Stomach (tissue), 4 donors: Measurements from ENCODE around the gene RABGEF1.

Source experiments
- CTCF ChIP-seq, 7 experiments: fragments of 450-650 bp in 4 of 7; fragments of 200-600 bp in 3 of 7; sonication (generic) in 3 of 7; IDR thresholded peaks; one replicate each; pipeline ENCODE4 v1.5.1; 2016 to 2019; ENCODE audit warnings: antibody characterized with exemption in 7 of 7, control low read depth in 2 of 7, mild to moderate bottlenecking in 1 of 7
- POLR2A ChIP-seq, 4 donors: fragments of 450-650 bp; IDR thresholded peaks; one replicate each; pipeline ENCODE4 v1.6.1; 2016; ENCODE audit warnings: antibody characterized with exemption in 4 of 4, control low read depth in 2 of 4, mild to moderate bottlenecking in 1 of 4, moderate library complexity in 1 of 4
- POLR2AphosphoS5 ChIP-seq, 3 donors: sonication (generic); formaldehyde crosslinking; IDR thresholded peaks; one replicate each; pipeline ENCODE4 v1.6.1; 2016; ENCODE audit warnings: antibody characterized with exemption in 3 of 3

GRCh38 chr7:66741710-66742049 lies 1.1 kb downstream of the RABGEF1 start:
- TF ChIP-seq CTCF (IDR thresholded peaks at IDR 0.05) (no peak), POLR2AphosphoS5 (IDR thresholded peaks at IDR 0.05) (no peak), POLR2A (IDR thresholded peaks at IDR 0.05) (no peak)
